Lower leg skin (tissue), 4 donors: ENCODE measurements around the gene THAP7. TPM values are rescaled to one million over a fixed set of nuclear protein-coding genes. Genes with fewer than 3 reads are reported as not detected.

Experiments
- DNase-seq, 2 donors: peaks; one replicate each; pipeline ENCODE4 v3.0.0-alpha.2; 2019; ENCODE audit warnings: low spot score in 2 of 2
- H3K4me3 ChIP-seq: fragments of 200-600 bp; sonication (generic); 2 replicates; pipeline ENCODE4 v1.5.1; 2017; ENCODE audit warnings: mild to moderate bottlenecking, low read depth; ENCODE audit not compliant: poor library complexity, severe bottlenecking
- CTCF ChIP-seq, 3 donors: fragments of 450-650 bp; IDR thresholded peaks; one replicate each; pipeline ENCODE4 v1.5.1; 2016; ENCODE audit warnings: antibody characterized with exemption in 3 of 3, mild to moderate bottlenecking in 3 of 3, moderate library complexity in 2 of 3
- POLR2A ChIP-seq, 2 donors: fragments of 450-650 bp; IDR thresholded peaks; one replicate each; pipeline ENCODE4 v1.6.1; 2016 to 2017; ENCODE audit warnings: antibody characterized with exemption in 2 of 2, mild to moderate bottlenecking in 1 of 2, moderate library complexity in 1 of 2
- WGBS, 2 donors: methylation state at CpG; one replicate each; pipeline ENCODE4 v1.1.5; 2018; 5-methylcytosine and 5-hydroxymethylcytosine counted together
- intact Hi-C: fragments of 100-400 bp; cut with DNase I; formaldehyde crosslinking; loops from one replicate; pipeline ENCODE4 v1.15.0; 2023; ENCODE audit warnings: low total_unique reads
- total RNA-seq, 4 donors: library from RNA; depleted of rRNA; stranded (reverse); fragments of >200 nt; gene quantifications; one replicate each; pipeline ENCODE4 v1.1.0, GENCODE V29; 2016

Gene THAP7
- total RNA-seq, 4 donors from 2014 or later = 23.3 to 48.2 (median 45.1) TPM

GRCh38 chr22:20966883-20967696 lies 34.8 kb downstream of the THAP7 start, which contains the start of gene AIFM3:
AIFM3 (plus strand) TSS chr22:20967255; CDS start chr22:20967945, 690 bp downstream.
- WGBS, 2 donors = 54 to 65% methylated on average over 11 to 22 of the region's 22 CpGs
- intact Hi-C loops = no loop called here
- no peak within 1 kb of the TSS for H3K4me3 ChIP-seq
- TF ChIP-seq CTCF (IDR thresholded peaks at IDR 0.05) (no peak), POLR2A (IDR thresholded peaks at IDR 0.05) (no peak)
- DNase-seq = no peak

DNA sequence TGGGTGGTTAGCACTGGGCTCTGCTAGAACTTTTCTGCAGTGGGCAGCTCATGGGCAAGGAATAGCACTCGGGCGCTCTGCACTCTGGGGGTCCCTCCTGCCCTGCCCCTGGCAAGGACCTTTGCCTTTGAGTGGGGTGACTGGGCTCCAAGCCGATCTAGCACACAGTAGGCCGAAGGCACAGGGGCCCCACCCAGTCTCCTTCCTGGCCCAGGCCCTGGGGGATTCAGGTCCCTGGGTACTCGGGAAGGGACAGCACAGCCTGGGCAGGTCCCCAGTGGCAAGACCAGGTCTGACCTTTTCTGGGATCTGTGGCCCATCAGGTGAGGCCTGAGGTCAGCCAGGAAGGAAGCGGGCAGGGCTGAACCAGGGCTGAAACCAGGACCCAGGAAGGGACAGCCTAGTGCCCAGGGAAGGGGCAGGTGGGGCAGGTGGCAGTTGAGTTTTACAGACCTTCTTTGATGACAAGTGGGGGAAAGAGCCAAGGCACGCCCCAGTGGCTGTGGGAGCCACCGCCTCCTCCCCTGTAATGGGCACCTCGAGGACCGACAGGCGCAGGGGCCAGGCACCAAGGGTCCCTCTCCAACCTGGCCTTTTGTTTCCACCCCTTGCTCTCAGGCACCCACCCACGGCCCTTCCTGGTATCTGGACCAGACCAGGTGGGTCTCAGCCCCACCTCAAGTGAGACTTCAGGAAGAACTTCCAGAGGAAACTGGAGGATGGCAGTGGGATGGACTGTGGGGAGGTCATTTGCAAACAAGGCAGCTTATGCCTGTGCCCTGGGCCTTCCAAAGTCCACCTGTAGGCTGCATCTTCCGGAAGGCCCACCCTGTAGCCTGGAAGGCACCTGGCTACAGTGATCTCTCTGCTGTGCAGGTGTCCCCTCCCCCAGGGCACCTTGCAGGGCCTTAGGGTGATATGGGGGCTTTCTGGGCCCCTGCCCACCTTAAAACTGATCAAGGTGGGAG lies 35.7 kb downstream of the THAP7 start:
- no peak for TF ChIP-seq CTCF (IDR thresholded peaks at IDR 0.05)
- TF ChIP-seq POLR2A (IDR thresholded peaks at IDR 0.05) = no peak
- intact Hi-C loops = no loop called here

GRCh38 chr22:20965104-20965887 lies 36.6 kb downstream of the THAP7 start:
- WGBS, 2 donors = 16 to 20% methylated on average over 24 to 29 of the region's 65 CpGs
- no peak for DNase-seq
- no peak for TF ChIP-seq POLR2A (IDR thresholded peaks at IDR 0.05)
- TF ChIP-seq CTCF (IDR thresholded peaks at IDR 0.05) = no peak
- no peak overlapping the region for H3K4me3 ChIP-seq
- intact Hi-C loops = no loop called here

More for the DNA sequence above, 35.7 kb downstream of the THAP7 start:
- no peak overlapping the region for H3K4me3 ChIP-seq
- 74 to 75% methylated on average over 6 to 13 of the region's 13 CpGs for WGBS, 2 donors
- DNase-seq = no peak

GRCh38 chr22:20964799-20965103 lies 37.2 kb downstream of the THAP7 start:
- no peak for DNase-seq
- H3K4me3 ChIP-seq = no peak overlapping the region
- no peak for TF ChIP-seq CTCF (IDR thresholded peaks at IDR 0.05)
- no peak for TF ChIP-seq POLR2A (IDR thresholded peaks at IDR 0.05)
- WGBS, 2 donors = 4% methylated on average over 19 to 22 of the region's 28 CpGs
- intact Hi-C loops = no loop called here

DNA sequence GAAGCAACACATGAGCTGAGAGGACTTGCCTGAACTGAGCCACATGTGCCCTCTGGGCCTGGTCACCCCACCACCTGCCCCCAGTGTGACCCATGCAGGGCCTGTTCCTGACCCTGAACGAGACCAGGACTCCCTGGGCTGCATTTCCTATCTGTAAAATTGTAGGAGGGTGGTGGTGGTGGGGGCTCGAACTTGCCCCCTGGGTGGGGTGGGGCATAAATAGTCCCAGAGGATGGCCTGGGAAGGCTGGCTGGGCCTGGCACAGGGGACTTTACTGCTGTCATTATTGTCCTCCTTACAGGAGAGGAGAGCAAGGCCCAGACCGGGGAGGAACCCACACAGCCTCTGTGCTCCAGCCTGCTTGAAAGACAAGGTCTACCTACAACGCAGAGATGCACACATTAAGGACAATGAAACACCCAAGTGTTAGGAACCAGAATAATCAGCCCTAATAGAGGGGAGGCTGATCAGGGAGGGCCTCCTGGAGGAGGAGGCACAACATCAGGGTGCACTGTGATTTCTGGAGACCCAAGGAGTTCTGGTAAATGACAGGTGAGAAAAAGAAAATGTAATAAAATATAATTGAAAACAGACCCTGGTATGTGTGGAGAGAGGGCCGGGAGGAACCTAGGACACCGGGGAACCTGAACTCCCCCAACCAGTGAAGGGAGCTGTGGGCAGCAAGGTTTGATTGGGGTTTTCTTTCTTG lies 37.7 kb downstream of the THAP7 start:
- intact Hi-C loops = no loop called here
- no peak for TF ChIP-seq POLR2A (IDR thresholded peaks at IDR 0.05)
- TF ChIP-seq CTCF (IDR thresholded peaks at IDR 0.05) = no peak
- 50 to 55% methylated on average over 6 of the region's 6 CpGs for WGBS, 2 donors
- DNase-seq = no peak
- no peak overlapping the region for H3K4me3 ChIP-seq
